Measurements from ENCODE around the gene CPNE6. TPM values are rescaled to one million over a fixed set of nuclear protein-coding genes. Genes with fewer than 3 reads are reported as not detected.
A peak's percentile ranks its signal among the peaks of the same experiment; 100 is the strongest.

The CPNE6 gene
- total and polyA plus RNA-seq, 2 of the 13 experiments (the other 11 are each of a cell fraction or from before 2014, with no cell fraction given) = not detected

- TF ChIP-seq, protein P1, sequence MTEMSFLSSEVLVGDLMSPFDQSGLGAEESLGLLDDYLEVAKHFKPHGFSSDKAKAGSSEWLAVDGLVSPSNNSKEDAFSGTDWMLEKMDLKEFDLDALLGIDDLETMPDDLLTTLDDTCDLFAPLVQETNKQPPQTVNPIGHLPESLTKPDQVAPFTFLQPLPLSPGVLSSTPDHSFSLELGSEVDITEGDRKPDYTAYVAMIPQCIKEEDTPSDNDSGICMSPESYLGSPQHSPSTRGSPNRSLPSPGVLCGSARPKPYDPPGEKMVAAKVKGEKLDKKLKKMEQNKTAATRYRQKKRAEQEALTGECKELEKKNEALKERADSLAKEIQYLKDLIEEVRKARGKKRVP (CRISPR knock-in tag; IDR thresholded peaks at IDR 0.05) = peak in 1 of 2 experiments; percentile 82; a peak in 1 of 4 replicates
- TF ChIP-seq, protein P2, sequence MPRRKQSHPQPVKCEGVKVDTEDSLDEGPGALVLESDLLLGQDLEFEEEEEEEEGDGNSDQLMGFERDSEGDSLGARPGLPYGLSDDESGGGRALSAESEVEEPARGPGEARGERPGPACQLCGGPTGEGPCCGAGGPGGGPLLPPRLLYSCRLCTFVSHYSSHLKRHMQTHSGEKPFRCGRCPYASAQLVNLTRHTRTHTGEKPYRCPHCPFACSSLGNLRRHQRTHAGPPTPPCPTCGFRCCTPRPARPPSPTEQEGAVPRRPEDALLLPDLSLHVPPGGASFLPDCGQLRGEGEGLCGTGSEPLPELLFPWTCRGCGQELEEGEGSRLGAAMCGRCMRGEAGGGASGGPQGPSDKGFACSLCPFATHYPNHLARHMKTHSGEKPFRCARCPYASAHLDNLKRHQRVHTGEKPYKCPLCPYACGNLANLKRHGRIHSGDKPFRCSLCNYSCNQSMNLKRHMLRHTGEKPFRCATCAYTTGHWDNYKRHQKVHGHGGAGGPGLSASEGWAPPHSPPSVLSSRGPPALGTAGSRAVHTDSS (CRISPR knock-in tag; conservative IDR thresholded peaks at IDR 0.05) = peak; percentile 99; the same call in 1 of the 2 replicates
- no peak for TF ChIP-seq TERF1 (CRISPR knock-in tag; IDR thresholded peaks at IDR 0.05)
- TF ChIP-seq ZNF558 (CRISPR knock-in tag; IDR thresholded peaks at IDR 0.05; ENCODE audit: borderline replicate concordance) = no peak
- peak; percentile 98 for TF ChIP-seq ZNF275 (CRISPR knock-in tag; IDR thresholded peaks at IDR 0.05; ENCODE audit: borderline replicate concordance)
- TF ChIP-seq FOSL2 (CRISPR knock-in tag; IDR thresholded peaks at IDR 0.05) = peak; percentile 55
- TF ChIP-seq MAFK (conservative IDR thresholded peaks at IDR 0.05 in 1 of 2, IDR thresholded peaks at IDR 0.05 in 1 of 2; ENCODE audit: low read length in 2 of 2) = no peak
- TF ChIP-seq, protein P3, sequence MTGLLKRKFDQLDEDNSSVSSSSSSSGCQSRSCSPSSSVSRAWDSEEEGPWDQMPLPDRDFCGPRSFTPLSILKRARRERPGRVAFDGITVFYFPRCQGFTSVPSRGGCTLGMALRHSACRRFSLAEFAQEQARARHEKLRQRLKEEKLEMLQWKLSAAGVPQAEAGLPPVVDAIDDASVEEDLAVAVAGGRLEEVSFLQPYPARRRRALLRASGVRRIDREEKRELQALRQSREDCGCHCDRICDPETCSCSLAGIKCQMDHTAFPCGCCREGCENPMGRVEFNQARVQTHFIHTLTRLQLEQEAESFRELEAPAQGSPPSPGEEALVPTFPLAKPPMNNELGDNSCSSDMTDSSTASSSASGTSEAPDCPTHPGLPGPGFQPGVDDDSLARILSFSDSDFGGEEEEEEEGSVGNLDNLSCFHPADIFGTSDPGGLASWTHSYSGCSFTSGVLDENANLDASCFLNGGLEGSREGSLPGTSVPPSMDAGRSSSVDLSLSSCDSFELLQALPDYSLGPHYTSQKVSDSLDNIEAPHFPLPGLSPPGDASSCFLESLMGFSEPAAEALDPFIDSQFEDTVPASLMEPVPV (CRISPR knock-in tag; IDR thresholded peaks at IDR 0.05) = peak; percentile 99
- TF ChIP-seq NR2F2 (IDR thresholded peaks at IDR 0.05; ENCODE audit: borderline replicate concordance, low read depth) = no peak
- TF ChIP-seq NFE2 (CRISPR knock-in tag; IDR thresholded peaks at IDR 0.05) = 0 out of 2 replicates have a peak, but pooled peaks have one; percentile 14
- peak; percentile 97; the same call in 1 of the 2 replicates for TF ChIP-seq ZNF788 (CRISPR knock-in tag; IDR thresholded peaks at IDR 0.05; ENCODE audit: borderline replicate concordance)
- TF ChIP-seq SRSF1 (optimal IDR thresholded peaks at IDR 0.05; ENCODE audit: low read depth, low read length) = peak; percentile 89
- no peak for TF ChIP-seq RAD51 (IDR thresholded peaks at IDR 0.05; ENCODE audit: borderline replicate concordance)
- peak; percentile 73; the same call in 1 of the 2 replicates for TF ChIP-seq ZNF142 (CRISPR knock-in tag; IDR thresholded peaks at IDR 0.05)
These were observed 22.8 kb downstream of the CPNE6 start, which contains the start of gene PCK2 (continued) for GRCh38 chr14:24093901-24094840.

Data from HepG2 (cell line).